ENCODE measurements around the gene MCF2L.
"Not testable (repeated sequence)": the region's sequence is repeated elsewhere in the genome, so short reads cannot be mapped to it uniquely, and the experiment has no call there.

MCF2L gene

DNA sequence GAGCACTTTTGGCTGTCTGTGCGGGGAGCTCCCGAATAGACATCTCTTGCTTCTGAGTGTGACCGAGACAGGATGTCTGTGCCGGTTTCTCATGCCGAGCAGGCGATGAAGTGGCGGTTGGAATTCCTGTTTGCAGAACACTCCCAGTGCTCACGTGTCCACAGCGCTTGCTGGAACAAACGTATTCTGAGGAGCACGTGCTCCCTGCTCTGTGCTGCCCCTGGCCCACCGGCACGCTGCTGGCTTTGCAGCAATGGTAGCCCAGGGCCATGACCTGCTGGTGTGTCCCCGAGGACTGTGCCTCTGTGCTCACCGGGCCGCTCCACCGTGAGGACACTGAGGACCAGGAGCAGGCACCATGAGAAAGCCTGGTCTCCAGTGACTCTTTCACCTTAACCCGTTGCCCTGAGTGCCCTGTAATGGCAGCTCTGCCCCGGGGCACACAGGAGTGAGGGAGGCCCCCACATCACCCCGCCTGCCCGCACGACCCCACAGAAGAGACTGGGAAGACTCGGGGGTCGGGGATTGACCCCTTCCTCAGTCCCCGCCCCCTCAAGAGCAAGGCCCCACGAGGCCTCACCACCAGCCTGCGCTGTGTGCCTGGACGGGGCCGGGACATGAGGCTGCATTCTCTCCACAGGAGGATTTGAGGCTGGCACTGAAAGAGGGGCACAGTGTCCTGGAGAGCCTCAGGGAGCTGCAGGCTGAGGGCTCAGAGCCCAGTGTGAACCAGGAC is 96.6 kb downstream of the MCF2L start:
- no peak for DNase-seq (ENCODE audit: low read depth)

DNA sequence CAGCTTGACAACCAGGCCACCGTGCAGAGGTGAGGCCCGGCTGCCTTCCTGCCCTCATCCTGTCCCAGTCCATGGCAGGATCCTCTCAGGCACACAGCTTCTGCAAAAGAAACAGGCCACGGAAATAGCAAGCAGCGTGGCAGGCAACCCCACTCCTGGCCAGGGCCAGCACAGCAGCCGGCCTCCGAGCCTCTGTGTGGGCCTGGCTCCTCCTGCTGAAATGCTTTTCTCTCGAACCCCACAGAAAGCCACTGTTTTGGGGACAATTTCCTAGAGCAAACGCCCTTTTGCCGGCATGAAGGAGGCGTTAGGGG is 97.1 kb downstream of the MCF2L start:
- no peak for DNase-seq (ENCODE audit: low read depth)

GRCh38 chr13:113066746-113067145 is 97.7 kb downstream of the MCF2L start:
- no peak for DNase-seq (ENCODE audit: low read depth)

DNA sequence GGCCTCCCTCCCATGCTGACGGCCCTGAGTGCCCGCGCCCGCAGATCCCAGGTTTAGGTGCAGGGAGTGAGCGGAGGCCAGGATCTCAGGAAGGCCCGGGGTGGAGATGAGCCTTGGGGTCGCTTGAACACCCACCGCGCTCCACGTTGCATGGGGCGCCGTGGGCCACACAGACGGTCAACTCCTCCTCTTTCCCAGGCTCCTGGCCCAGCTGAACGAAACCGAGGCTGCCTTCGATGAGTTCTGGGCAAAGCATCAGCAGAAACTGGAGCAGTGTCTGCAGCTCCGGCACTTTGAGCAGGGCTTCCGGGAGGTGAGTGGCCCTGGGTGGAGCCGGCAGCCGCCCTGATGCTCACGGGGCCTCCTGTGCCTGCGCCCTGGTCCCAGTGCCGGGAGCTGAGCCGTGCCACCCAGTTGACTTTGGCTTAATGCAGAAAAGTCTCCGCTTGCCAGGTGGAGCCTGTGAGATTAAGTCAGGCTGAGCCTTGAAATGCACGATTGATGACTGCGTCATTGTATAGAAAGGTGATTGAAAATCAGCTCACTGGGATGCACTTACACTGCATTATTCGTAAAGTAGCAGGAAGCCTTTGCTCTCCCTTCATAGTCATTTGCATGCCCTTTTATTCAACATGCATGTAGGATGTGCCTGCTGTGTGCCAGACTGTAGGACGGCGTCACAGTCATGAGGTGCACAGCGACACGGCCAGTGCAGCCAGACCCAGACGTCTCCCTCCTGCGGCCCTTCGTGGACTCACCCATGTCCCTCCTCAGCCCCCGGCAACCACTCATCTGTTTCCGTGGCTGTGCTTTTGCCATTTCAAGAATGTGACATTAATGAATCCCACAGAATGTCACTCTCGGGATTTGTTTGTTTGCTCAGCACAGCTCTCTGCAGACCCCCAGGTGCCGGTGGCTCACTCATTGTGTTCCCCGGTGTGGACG is 101.1 kb downstream of the MCF2L start:
- no peak for DNase-seq (ENCODE audit: low read depth)

GRCh38 chr13:113070855-113071254 is 101.8 kb downstream of the MCF2L start:
- no peak for DNase-seq (ENCODE audit: low read depth)

GRCh38 chr13:113072376-113072775 is 103.4 kb downstream of the MCF2L start:
- DNase-seq (ENCODE audit: low read depth): no peak

DNA sequence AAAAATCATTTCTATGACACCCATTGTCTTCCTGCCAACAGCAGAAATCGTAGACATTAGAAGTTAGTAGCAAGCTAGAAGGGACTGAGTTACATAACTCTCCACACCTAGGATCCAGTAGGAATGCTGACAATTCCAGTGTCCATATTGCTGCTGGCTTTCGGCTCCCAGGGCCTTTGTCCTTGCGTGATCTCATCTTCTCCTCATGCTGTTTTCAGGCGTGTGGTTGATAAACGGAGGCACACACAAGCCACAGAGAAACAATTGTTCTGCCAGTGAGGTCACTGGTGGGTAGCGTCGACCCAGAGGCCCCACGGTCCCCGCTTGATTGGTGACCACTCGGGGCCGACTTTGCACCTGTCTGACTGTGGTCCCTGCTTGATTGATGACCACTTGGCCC is 104.9 kb downstream of the MCF2L start:
- no peak for DNase-seq (ENCODE audit: low read depth)

DNA sequence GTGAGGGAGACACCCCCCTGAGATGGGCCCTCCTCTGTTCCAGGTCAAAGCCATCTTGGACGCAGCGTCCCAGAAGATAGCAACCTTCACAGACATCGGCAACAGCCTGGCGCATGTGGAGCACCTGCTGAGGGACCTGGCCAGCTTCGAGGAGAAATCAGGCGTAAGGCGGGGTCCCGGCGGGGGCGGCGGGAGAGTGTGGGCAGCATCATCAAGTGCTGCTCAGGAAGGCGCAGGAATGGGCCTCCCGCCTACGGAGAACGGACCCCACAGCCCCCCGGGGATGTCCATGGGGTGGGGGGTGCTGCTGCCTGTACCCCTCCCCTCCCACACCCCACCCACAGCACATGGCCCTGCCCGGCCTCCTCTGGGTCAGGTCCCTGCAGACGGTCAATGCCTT is 105.4 kb downstream of the MCF2L start:
- DNase-seq (ENCODE audit: low read depth): no peak

DNA sequence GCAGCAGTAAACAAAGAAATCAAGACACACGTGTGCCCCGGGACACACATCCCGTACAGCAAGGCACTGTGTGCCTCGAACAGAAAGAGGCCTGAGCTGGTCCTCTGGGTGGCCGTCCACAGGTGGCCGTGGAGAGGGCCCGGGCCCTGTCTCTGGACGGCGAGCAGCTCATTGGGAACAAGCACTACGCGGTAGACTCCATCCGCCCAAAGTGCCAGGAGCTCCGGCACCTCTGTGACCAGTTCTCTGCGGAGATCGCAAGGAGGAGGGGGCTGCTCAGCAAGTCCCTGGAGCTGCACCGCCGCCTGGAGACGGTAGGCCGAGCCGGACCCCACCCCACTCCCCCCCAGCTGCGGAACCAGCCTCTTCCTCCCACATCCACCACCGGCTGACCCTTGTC is 105.9 kb downstream of the MCF2L start:
- DNase-seq (ENCODE audit: low read depth): no peak

- no peak for DNase-seq (ENCODE audit: low read depth)
These were observed 106.7 kb downstream of the MCF2L start for GRCh38 chr13:113075711-113076110.

DNA sequence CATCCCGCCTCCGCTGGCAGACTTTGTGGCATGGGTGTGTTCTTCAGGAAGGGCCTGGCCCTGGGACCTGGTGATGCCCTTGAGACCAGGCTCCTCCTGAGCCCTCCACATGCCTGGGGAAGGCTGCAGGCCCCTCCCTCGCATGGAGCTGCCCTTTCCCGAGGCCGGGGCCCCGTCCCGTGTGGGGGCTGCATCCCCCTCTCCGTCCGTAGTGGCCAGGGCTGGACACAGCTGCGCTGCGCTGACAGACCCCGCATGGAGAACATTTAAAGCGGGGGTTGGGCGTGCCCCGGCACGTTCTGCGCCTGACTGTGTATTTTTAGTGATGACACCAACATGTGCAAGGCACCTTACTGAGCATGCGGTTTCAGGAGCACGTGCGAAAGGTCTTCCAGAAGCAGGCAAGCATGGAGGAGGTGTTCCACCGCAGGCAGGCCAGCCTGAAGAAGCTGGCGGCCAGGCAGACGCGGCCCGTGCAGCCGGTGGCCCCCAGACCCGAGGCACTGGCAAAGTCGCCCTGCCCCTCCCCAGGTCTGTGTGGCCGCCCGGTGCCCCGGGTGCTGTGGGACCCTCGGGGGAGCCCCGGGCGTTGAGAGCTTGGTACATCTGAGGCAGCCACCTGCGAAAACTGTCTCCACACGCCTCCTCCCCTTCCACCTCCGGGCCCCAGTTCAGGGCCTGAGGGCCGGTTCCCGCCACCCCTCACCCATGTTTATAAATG is 107.8 kb downstream of the MCF2L start:
- DNase-seq (ENCODE audit: low read depth): no peak

GRCh38 chr13:113077566-113077952 is 108.5 kb downstream of the MCF2L start:
- DNase-seq (ENCODE audit: low read depth): no peak

GRCh38 chr13:113077953-113078901 is 109.2 kb downstream of the MCF2L start:
- DNase-seq (ENCODE audit: low read depth): no peak

- no peak for DNase-seq (ENCODE audit: low read depth)
These were observed 110.1 kb downstream of the MCF2L start for GRCh38 chr13:113078902-113079780.

DNA sequence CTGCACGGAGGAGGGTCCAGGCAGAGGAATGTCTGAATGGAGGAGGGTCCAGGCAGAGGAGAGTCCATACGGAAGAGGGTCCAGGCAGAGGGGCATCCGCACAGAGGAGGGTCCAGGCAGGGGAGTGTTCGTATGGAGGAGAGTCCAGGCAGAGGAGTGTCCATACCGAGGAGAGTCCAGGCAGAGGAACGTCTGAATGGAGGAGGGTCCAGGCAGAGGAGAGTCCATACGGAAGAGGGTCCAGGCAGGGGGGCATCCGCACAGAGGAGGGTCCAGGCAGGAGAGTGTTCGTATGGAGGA is 110.7 kb downstream of the MCF2L start:
- DNase-seq (ENCODE audit: low read depth): not testable (repeated sequence)

- no peak for DNase-seq (ENCODE audit: low read depth)
These were observed 111.4 kb downstream of the MCF2L start for GRCh38 chr13:113080361-113080831.

GRCh38 chr13:113080901-113081521 is 112.0 kb downstream of the MCF2L start:
- DNase-seq (ENCODE audit: low read depth): no peak

DNA sequence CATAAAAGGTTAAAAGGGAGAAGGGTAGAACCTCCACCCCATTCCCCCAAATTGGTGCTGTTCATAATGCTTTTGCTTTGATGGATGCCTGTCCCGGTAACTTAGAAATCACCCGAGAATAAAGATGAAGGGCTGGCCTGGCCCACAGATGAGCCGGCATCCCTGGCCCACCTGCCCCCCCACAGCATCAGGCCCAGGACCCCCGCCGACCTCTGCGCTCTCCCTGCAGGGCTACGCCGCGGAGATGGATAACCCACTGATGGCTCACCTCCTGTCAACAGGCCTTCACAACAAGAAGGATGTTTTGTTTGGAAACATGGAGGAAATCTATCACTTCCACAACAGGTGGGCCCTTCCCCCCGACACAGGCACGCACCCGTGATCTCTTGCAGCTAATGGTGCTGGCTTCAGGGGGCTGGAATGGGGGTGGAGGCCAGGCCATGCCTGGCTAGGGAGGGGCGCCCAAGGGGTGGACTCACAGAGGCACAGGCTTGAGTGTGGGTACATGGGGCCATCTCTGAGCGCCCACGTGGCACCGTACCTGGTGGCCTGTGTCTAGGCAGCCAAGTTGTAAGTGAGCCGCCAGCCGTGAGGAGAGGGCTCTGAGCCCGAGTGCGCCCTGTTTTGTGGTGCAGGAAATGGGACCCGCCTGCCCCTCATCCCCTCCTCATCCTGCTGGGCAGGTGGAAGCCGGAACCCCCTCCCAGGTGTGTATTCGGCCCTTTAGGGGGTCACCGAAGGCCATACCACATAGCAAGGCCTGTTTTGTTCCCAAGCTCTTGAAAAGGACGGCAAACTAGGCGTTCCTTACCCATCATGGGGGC is 113.4 kb downstream of the MCF2L start:
- no peak for DNase-seq (ENCODE audit: low read depth)

DNA sequence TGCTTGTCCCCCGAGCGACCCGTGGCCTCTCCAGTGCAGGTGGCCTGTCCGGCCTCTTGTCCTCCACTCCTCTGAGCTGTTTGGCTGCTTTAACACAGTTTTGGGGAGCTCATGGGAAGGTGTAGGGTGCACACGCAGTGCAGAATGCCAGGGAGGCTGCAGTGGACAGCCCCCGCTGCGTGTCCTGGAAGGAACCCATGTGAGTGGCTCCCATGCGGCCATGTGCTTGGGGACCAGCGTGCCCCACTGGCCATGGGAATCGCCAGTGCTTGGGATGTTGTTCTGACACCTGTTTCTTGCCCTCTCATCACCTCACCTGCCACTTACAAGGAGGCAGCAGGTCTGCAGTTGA is 114.0 kb downstream of the MCF2L start:
- DNase-seq (ENCODE audit: low read depth): no peak
